Testis (tissue), 3 donors: ENCODE data around the gene HEPHL1. TPM values are rescaled to one million over a fixed set of nuclear protein-coding genes. Genes with fewer than 3 reads are reported as not detected.

ENCODE experiments used
- DNase-seq: peaks from one replicate; pipeline ENCODE4 v3.0.0-alpha.2; 2019
- H3K27ac ChIP-seq, 2 donors: fragments of 200-600 bp; sonication (generic); one replicate each; pipeline ENCODE4 v1.5.1; 2019
- H3K27me3 ChIP-seq: fragments of 200-600 bp; sonication (generic); one replicate; pipeline ENCODE4 v1.5.1; 2019
- H3K36me3 ChIP-seq: fragments of 200-600 bp; sonication (generic); one replicate; pipeline ENCODE4 v1.5.1; 2017; ENCODE audit warnings: low read depth; ENCODE audit errors: missing control alignments
- H3K4me1 ChIP-seq: fragments of 200-600 bp; sonication (generic); one replicate; pipeline ENCODE4 v1.5.1; 2019
- H3K4me3 ChIP-seq, 2 donors: fragments of 200-600 bp; sonication (generic); one replicate each; pipeline ENCODE4 v1.5.1; 2017 to 2019
- H3K9me3 ChIP-seq: fragments of 200-600 bp; sonication (generic); one replicate; pipeline ENCODE4 v1.5.1; 2017
- POLR2A ChIP-seq: fragments of 450-650 bp; IDR thresholded peaks from one replicate; pipeline ENCODE4 v1.6.1; 2017; ENCODE audit warnings: antibody characterized with exemption, mild to moderate bottlenecking, moderate library complexity
- WGBS, 2 donors: methylation state at CpG; one replicate each; pipeline ENCODE4 v1.1.5; 2018; 5-methylcytosine and 5-hydroxymethylcytosine counted together
- intact Hi-C: fragments of 100-400 bp; cut with DNase I; formaldehyde crosslinking; loops from one replicate; pipeline ENCODE4 v1.15.1; 2023; ENCODE audit warnings: low total_unique reads
- polyA plus RNA-seq: library from polyadenylated mRNA; stranded (reverse); fragments of 350-450 nt; fragmentation: Illumina TruSeq; extraction: RNeasy Lipid Tissue Mini Kit (QIAGEN cat#74804); gene quantifications from one replicate; pipeline ENCODE4 v1.2.3, GENCODE V29; 2014; ENCODE audit warnings: low read depth, low replicate concordance; ENCODE audit not compliant: insufficient read depth
- total RNA-seq, 2 donors: library from RNA; depleted of rRNA; stranded (reverse); fragments of >200 nt; gene quantifications; one replicate each; pipeline ENCODE4 v1.2.3, GENCODE V29; 2016
- TF ChIP-seq, protein P1 (sequence below), 3 experiments: fragments of 450-650 bp in 2 of 3; fragments of 200-600 bp in 1 of 3; sonication (generic) in 1 of 3; IDR thresholded peaks; one replicate each; pipeline ENCODE4 v1.5.1; 2016 to 2019; ENCODE audit warnings: antibody characterized with exemption in 3 of 3, mild to moderate bottlenecking in 2 of 3, moderate library complexity in 1 of 3

HEPHL1 gene
- total and polyA plus RNA-seq, 3 donors from 2014 or later = 0.24 to 0.87 (median 0.54) TPM

DNA sequence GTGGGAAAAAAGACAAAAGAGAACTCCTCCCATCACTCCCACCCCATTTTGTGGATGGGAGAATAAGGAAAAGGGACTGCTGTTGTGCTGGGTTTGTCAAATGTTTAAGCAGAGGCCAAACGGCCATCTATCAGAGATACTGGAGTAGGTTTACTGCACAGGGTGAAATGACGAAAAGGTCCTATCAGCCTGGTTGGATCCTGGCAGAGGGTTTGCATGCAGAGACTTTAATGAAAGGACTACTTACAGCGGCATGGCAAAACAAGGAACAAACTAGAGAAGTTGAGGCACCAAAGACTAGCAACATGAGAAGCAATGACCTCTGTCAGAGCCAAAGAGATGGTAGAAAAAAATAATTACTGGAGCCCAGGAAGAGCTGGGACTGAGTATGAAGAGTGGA lies 32.2 kb upstream of the HEPHL1 start:
- Histone ChIP-seq H3K36me3 (no peaks in the 10 kb centered on the region), H3K27me3 (no peaks in the 10 kb centered on the region), H3K4me1 (peaks cover 13% of the 10 kb centered on the region), H3K27ac (no peak overlapping the region), H3K9me3 (no peaks in the 10 kb centered on the region), H3K4me3 (no peak overlapping the region)
- intact Hi-C loops = no loop called here
- TF ChIP-seq POLR2A = no peak
- TF ChIP-seq, protein P1, sequence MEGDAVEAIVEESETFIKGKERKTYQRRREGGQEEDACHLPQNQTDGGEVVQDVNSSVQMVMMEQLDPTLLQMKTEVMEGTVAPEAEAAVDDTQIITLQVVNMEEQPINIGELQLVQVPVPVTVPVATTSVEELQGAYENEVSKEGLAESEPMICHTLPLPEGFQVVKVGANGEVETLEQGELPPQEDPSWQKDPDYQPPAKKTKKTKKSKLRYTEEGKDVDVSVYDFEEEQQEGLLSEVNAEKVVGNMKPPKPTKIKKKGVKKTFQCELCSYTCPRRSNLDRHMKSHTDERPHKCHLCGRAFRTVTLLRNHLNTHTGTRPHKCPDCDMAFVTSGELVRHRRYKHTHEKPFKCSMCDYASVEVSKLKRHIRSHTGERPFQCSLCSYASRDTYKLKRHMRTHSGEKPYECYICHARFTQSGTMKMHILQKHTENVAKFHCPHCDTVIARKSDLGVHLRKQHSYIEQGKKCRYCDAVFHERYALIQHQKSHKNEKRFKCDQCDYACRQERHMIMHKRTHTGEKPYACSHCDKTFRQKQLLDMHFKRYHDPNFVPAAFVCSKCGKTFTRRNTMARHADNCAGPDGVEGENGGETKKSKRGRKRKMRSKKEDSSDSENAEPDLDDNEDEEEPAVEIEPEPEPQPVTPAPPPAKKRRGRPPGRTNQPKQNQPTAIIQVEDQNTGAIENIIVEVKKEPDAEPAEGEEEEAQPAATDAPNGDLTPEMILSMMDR (IDR thresholded peaks at IDR 0.05) = no peak
- 79 to 95% methylated on average over 3 of the region's 3 CpGs for WGBS, 2 donors
- DNase-seq = no peak

- H3K36me3 ChIP-seq = no peaks in the 10 kb centered on the region
- no peaks in the 10 kb centered on the region for H3K9me3 ChIP-seq
- no peaks in the 10 kb centered on the region for H3K27me3 ChIP-seq
- intact Hi-C loops = no loop called here
- H3K27ac ChIP-seq = no peak overlapping the region
- no peak for DNase-seq
- 96 to 97% methylated on average over 1 of the region's 1 CpG for WGBS, 2 donors
- H3K4me3 ChIP-seq = no peak overlapping the region
- TF ChIP-seq, protein P1 (IDR thresholded peaks at IDR 0.05) = no peak
- no peak for TF ChIP-seq POLR2A
- H3K4me1 ChIP-seq = no peaks in the 10 kb centered on the region
Measured at GRCh38 chr11:93993747-93994146, 27.4 kb upstream of the HEPHL1 start.

DNA sequence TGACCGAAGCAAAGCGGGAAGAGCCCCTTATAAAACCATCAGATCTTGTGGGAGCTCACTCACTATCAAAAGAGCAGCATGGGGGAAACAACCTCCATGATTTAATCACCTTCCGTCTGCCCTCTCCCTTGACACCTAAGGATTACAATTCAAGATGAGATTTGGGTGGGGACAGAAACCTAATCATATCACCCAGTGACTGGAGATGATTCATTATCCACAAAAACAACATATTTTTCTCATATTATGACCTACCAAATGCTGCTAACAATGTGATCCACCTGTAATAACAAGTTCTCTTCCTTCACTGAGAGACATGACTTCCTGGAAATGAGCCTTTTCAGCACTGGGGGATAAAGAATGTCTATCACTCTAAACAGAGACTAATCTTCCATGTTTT lies 23.4 kb upstream of the HEPHL1 start:
- Histone ChIP-seq H3K27ac (no peak overlapping the region), H3K4me3 (no peak overlapping the region), H3K36me3 (no peaks in the 10 kb centered on the region), H3K27me3 (no peaks in the 10 kb centered on the region), H3K9me3 (no peaks in the 10 kb centered on the region), H3K4me1 (no peaks in the 10 kb centered on the region)
- whole genome bisulfite sequencing, 2 donors = 77 to 87% methylated on average over 3 of the region's 3 CpGs
- intact Hi-C loops = no loop called here
- no peak for DNase-seq
- no peak for TF ChIP-seq POLR2A
- TF ChIP-seq, protein P1 (IDR thresholded peaks at IDR 0.05) = no peak

- Histone ChIP-seq H3K4me1 (no peaks in the 10 kb centered on the region), H3K27ac (no peak overlapping the region), H3K9me3 (no peaks in the 10 kb centered on the region), H3K27me3 (no peaks in the 10 kb centered on the region), H3K4me3 (no peak overlapping the region), H3K36me3 (no peaks in the 10 kb centered on the region)
- intact Hi-C loops = no loop called here
- TF ChIP-seq POLR2A = no peak
- TF ChIP-seq, protein P1 (IDR thresholded peaks at IDR 0.05) = no peak
- 77 to 87% methylated on average over 2 of the region's 2 CpGs for WGBS, 2 donors
- DNase-seq = no peak
Measured at GRCh38 chr11:94000659-94001058, 20.5 kb upstream of the HEPHL1 start.

DNA sequence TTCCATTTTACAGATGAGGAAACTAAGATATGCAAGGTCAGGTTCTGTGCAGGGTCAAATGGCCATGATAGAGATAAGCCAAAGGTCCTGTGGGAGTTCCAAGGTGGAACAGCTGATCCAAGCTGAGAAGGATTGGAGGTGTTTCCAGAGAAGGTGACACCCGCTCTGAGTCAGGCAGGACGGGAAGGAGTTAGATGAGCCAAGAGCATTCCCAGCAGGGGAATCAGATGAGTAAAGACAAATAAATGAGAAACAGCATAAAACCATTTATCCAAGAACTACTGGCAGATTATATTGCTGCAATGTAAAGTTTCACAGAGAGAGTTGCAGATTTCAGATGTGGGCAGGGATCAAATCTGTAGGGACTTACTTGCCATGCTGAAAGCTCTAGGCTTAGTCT lies 18.9 kb upstream of the HEPHL1 start:
- Histone ChIP-seq H3K4me3 (no peak overlapping the region), H3K36me3 (no peaks in the 10 kb centered on the region), H3K9me3 (no peaks in the 10 kb centered on the region), H3K4me1 (no peaks in the 10 kb centered on the region), H3K27me3 (no peaks in the 10 kb centered on the region), H3K27ac (no peak overlapping the region)
- no peak for TF ChIP-seq POLR2A
- TF ChIP-seq, protein P1 (IDR thresholded peaks at IDR 0.05) = no peak
- intact Hi-C loops = no loop called here
- WGBS, 2 donors = 86 to 90% methylated on average over 2 of the region's 2 CpGs
- DNase-seq = no peak
